ENCODE data around the gene OBSCN. TPM values are rescaled to one million over a fixed set of nuclear protein-coding genes. Genes with fewer than 3 reads are reported as not detected.

OBSCN gene
- total RNA-seq, 1 experiment from 2014 or later = 29.1 TPM

- POLR2A ChIA-PET (ENCODE audit: unreplicated experiment) = no interaction called here
- H2AFZ ChIP-seq (ENCODE audit: low read length) = no peak overlapping the region
These were observed 107.7 kb downstream of the OBSCN start for GRCh38 chr1:228315484-228315944.

GRCh38 chr1:228315945-228316588 lies 108.2 kb downstream of the OBSCN start:
- Histone ChIP-seq H3K4me1 (ENCODE audit: insufficient read depth, low read length) (no peaks in the 10 kb centered on the region), H3K27me3 (ENCODE audit: low read length) (no peaks in the 10 kb centered on the region), H3K36me3 (ENCODE audit: low read depth, low read length) (no peaks in the 10 kb centered on the region), H3K27ac (ENCODE audit: low read length) (no peak overlapping the region), H3K9ac (ENCODE audit: low read length) (no peak overlapping the region), H2AFZ (ENCODE audit: low read length) (no peak overlapping the region), H3K9me2 (replicated peaks; ENCODE audit: low read length) (no peaks in the 10 kb centered on the region), H3K9me3 (ENCODE audit: low read length) (no peaks in the 10 kb centered on the region), H3K4me3 (ENCODE audit: low read length) (no peak overlapping the region), H3K4me2 (ENCODE audit: low read length) (no peak overlapping the region), H3K79me2 (ENCODE audit: low read length) (no peaks in the 10 kb centered on the region), H3F3A (ENCODE audit: low read length, unreplicated experiment) (no peaks in the 10 kb centered on the region), H4K20me1 (ENCODE audit: low read length) (no peaks in the 10 kb centered on the region)
- TF ChIP-seq EZH2 (IDR thresholded peaks at IDR 0.05; ENCODE audit: low read length, unreplicated experiment) (no peak), CTCF (conservative IDR thresholded peaks at IDR 0.05; ENCODE audit: low read depth, low read length) (no peak), EZH2phosphoT487 (IDR thresholded peaks at IDR 0.05; ENCODE audit: borderline replicate concordance, low read length) (no peak)
- no TSS peak for BruUV-seq (replicated peaks)
- DNase-seq (no peak), ATAC-seq (no peak)
- CTCF ChIA-PET = no interaction called here
- intact Hi-C loops (cut with micrococcal nuclease) = no loop called here
- POLR2A ChIA-PET (ENCODE audit: unreplicated experiment) = no interaction called here

More at GRCh38 chr1:228315484-228315944, 107.7 kb downstream of the OBSCN start:
- Histone ChIP-seq H3K4me2 (ENCODE audit: low read length) (no peak overlapping the region), H3K9me3 (ENCODE audit: low read length) (no peaks in the 10 kb centered on the region), H3K4me3 (ENCODE audit: low read length) (no peak overlapping the region), H3F3A (ENCODE audit: low read length, unreplicated experiment) (no peaks in the 10 kb centered on the region), H3K36me3 (ENCODE audit: low read depth, low read length) (no peaks in the 10 kb centered on the region), H3K9ac (ENCODE audit: low read length) (no peak overlapping the region), H3K27ac (ENCODE audit: low read length) (no peak overlapping the region), H3K27me3 (ENCODE audit: low read length) (no peaks in the 10 kb centered on the region), H3K79me2 (ENCODE audit: low read length) (no peaks in the 10 kb centered on the region), H3K4me1 (ENCODE audit: insufficient read depth, low read length) (no peaks in the 10 kb centered on the region), H3K9me2 (replicated peaks; ENCODE audit: low read length) (no peaks in the 10 kb centered on the region), H4K20me1 (ENCODE audit: low read length) (no peaks in the 10 kb centered on the region)
- TF ChIP-seq CTCF (conservative IDR thresholded peaks at IDR 0.05; ENCODE audit: low read depth, low read length) = no peak
- TF ChIP-seq EZH2phosphoT487 (IDR thresholded peaks at IDR 0.05; ENCODE audit: borderline replicate concordance, low read length) = no peak
- TF ChIP-seq EZH2 (IDR thresholded peaks at IDR 0.05; ENCODE audit: low read length, unreplicated experiment) = no peak
- ATAC-seq = no peak
- CTCF ChIA-PET = no interaction called here
- no peak for DNase-seq
- no TSS peak for BruUV-seq (replicated peaks)
- intact Hi-C loops (cut with micrococcal nuclease) = no loop called here

GRCh38 chr1:228316589-228317387 lies 108.9 kb downstream of the OBSCN start:
- H4K20me1 ChIP-seq (ENCODE audit: low read length) = no peaks in the 10 kb centered on the region
- H3K36me3 ChIP-seq (ENCODE audit: low read depth, low read length) = no peaks in the 10 kb centered on the region
- no peak overlapping the region for H2AFZ ChIP-seq (ENCODE audit: low read length)
- H3K9ac ChIP-seq (ENCODE audit: low read length) = no peak overlapping the region
- H3K4me3 ChIP-seq (ENCODE audit: low read length) = no peak overlapping the region
- intact Hi-C loops (cut with micrococcal nuclease) = no loop called here
- H3K27ac ChIP-seq (ENCODE audit: low read length) = no peak overlapping the region
- no peaks in the 10 kb centered on the region for H3K9me2 ChIP-seq (replicated peaks; ENCODE audit: low read length)
- TF ChIP-seq EZH2phosphoT487 (IDR thresholded peaks at IDR 0.05; ENCODE audit: borderline replicate concordance, low read length) (no peak), EZH2 (IDR thresholded peaks at IDR 0.05; ENCODE audit: low read length, unreplicated experiment) (no peak), CTCF (conservative IDR thresholded peaks at IDR 0.05; ENCODE audit: low read depth, low read length) (no peak)
- no peaks in the 10 kb centered on the region for H3K27me3 ChIP-seq (ENCODE audit: low read length)
- no peaks in the 10 kb centered on the region for H3K4me1 ChIP-seq (ENCODE audit: insufficient read depth, low read length)
- H3K79me2 ChIP-seq (ENCODE audit: low read length) = no peaks in the 10 kb centered on the region
- DNase-seq = no peak
- ChIA-PET POLR2A (ENCODE audit: unreplicated experiment) (no interaction called here), CTCF (no interaction called here)
- no peak for ATAC-seq
- H3F3A ChIP-seq (ENCODE audit: low read length, unreplicated experiment) = no peaks in the 10 kb centered on the region
- no TSS peak for BruUV-seq (replicated peaks)
- no peak overlapping the region for H3K4me2 ChIP-seq (ENCODE audit: low read length)
- H3K9me3 ChIP-seq (ENCODE audit: low read length) = no peaks in the 10 kb centered on the region

All from PC-3 (cell line).